Hepatocyte (in vitro differentiated cells): ENCODE data around the gene LEKR1. TPM values are rescaled to one million over a fixed set of nuclear protein-coding genes. Genes with fewer than 3 reads are reported as not detected.
"Not testable (repeated sequence)": the region's sequence is repeated elsewhere in the genome, so short reads cannot be mapped to it uniquely, and the experiment has no call there.

ENCODE experiments used
- DNase-seq: peaks from one replicate; pipeline ENCODE4 v3.0.0-alpha.2; 2016; ENCODE audit warnings: low spot score
- H2AFZ ChIP-seq: fragments of 200-600 bp; sonication (generic); 2 replicates; pipeline ENCODE4 v1.6.0; 2016; ENCODE audit warnings: antibody characterized with exemption, mild to moderate bottlenecking
- H3K27ac ChIP-seq: fragments of 200-600 bp; sonication (generic); 2 replicates; pipeline ENCODE4 v1.5.1; 2016; ENCODE audit warnings: mild to moderate bottlenecking
- H3K27me3 ChIP-seq: fragments of 200-600 bp; sonication (generic); 2 replicates; pipeline ENCODE4 v1.6.1; 2016
- H3K36me3 ChIP-seq: fragments of 200-600 bp; sonication (generic); replicated peaks from 2 replicates; pipeline ENCODE4 v1.5.1; 2016; ENCODE audit warnings: low read depth; ENCODE audit not compliant: insufficient read depth
- H3K4me1 ChIP-seq: fragments of 200-600 bp; sonication (generic); 2 replicates; pipeline ENCODE4 v1.5.1; 2016; ENCODE audit warnings: mild to moderate bottlenecking, moderate library complexity; ENCODE audit not compliant: insufficient read depth
- H3K4me2 ChIP-seq: fragments of 200-600 bp; sonication (generic); 2 replicates; pipeline ENCODE4 v1.6.0; 2016
- H3K4me3 ChIP-seq: fragments of 200-600 bp; sonication (generic); 2 replicates; pipeline ENCODE4 v1.5.1; 2016; ENCODE audit warnings: mild to moderate bottlenecking
- H3K79me2 ChIP-seq: fragments of 200-600 bp; sonication (generic); 2 replicates; pipeline ENCODE4 v1.6.0; 2017; ENCODE audit warnings: mild to moderate bottlenecking
- H3K9me2 ChIP-seq: fragments of 200-600 bp; sonication (generic); replicated peaks from 2 replicates; pipeline ENCODE4 v1.6.0; 2017; ENCODE audit warnings: mild to moderate bottlenecking; ENCODE audit not compliant: insufficient read depth
- H3K9me3 ChIP-seq: fragments of 200-600 bp; sonication (generic); 2 replicates; pipeline ENCODE4 v1.5.1; 2016; ENCODE audit warnings: low read depth, mild to moderate bottlenecking
- H4K20me1 ChIP-seq: fragments of 200-600 bp; sonication (generic); 2 replicates; pipeline ENCODE4 v1.6.0; 2016; ENCODE audit warnings: mild to moderate bottlenecking; ENCODE audit not compliant: insufficient read depth, poor library complexity, severe bottlenecking
- CTCF ChIP-seq: fragments of 200-600 bp; sonication (generic); IDR thresholded peaks from 2 replicates; pipeline ENCODE4 v1.5.1; 2016; ENCODE audit warnings: antibody characterized with exemption, mild to moderate bottlenecking; ENCODE audit not compliant: poor library complexity
- EZH2 ChIP-seq: fragments of 200-600 bp; sonication (generic); IDR thresholded peaks from 2 replicates; pipeline ENCODE4 v1.6.1; 2016; ENCODE audit warnings: antibody characterized with exemption, mild to moderate bottlenecking, borderline replicate concordance
- EZH2phosphoT487 ChIP-seq: fragments of 200-600 bp; sonication (generic); IDR thresholded peaks from one replicate; pipeline ENCODE4 v1.6.1; 2018; ENCODE audit warnings: antibody characterized with exemption, mild to moderate bottlenecking, low read depth, moderate library complexity; ENCODE audit not compliant: unreplicated experiment, severe bottlenecking
- WGBS: methylation state at CpG from one replicate; pipeline ENCODE4 v1.1.6; 2016; ENCODE audit warnings: low lambda C conversion rate; ENCODE audit errors: missing lambda C conversion rate; 5-methylcytosine and 5-hydroxymethylcytosine counted together
- polyA plus RNA-seq: library from polyadenylated mRNA; unstranded; fragments of >200 nt; fragmentation: Nextera tagmentation; extraction: Ambion mirVana; gene quantifications from 2 replicates; pipeline ENCODE4 v1.2.1, GENCODE V29; 2016
- total RNA-seq: library from RNA; depleted of rRNA; stranded (reverse); fragments of >200 nt; gene quantifications from 2 replicates; pipeline ENCODE4 v1.2.3, GENCODE V29; 2014

The LEKR1 gene
- total and polyA plus RNA-seq, 2 experiments from 2014 or later, result 1.1 to 2.1 TPM

DNA sequence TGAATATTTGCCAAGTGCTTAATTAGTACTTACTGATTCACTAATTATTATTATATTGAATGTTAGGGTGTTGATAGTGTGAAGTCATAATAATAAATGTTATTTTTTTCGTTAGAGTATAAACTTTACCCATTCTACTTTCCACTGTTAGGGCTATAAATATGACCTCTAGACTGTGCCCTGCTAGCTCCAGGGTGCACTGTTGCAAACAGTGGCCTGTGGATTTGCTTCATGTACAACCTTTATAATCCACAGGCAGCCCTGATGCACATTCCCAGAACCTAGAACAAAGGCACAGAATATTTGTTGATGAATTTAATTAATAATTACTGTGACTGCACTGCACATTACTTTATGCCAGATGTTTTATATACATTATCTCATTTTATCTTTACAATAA, 28.8 kb upstream of the LEKR1 start:
- no peaks in the 10 kb centered on the region for H3K4me1 ChIP-seq
- H3K36me3 ChIP-seq, result no peaks in the 10 kb centered on the region
- 65% methylated on average over 1 of the region's 1 CpG for WGBS
- H3K79me2 ChIP-seq, result no peaks in the 10 kb centered on the region
- H3K27ac ChIP-seq, result no peak overlapping the region
- H4K20me1 ChIP-seq, result no peaks in the 10 kb centered on the region
- no peak overlapping the region for H2AFZ ChIP-seq
- TF ChIP-seq CTCF (no peak), EZH2 (no peak), EZH2phosphoT487 (no peak)
- H3K9me2 ChIP-seq, result no peaks in the 10 kb centered on the region
- DNase-seq, result no peak
- no peak overlapping the region for H3K4me2 ChIP-seq
- no peak overlapping the region for H3K4me3 ChIP-seq
- H3K9me3 ChIP-seq, result no peaks in the 10 kb centered on the region
- no peaks in the 10 kb centered on the region for H3K27me3 ChIP-seq

- not testable (repeated sequence) for H4K20me1 ChIP-seq, DNase-seq, H3K4me1 ChIP-seq, H3K27ac ChIP-seq, H3K36me3 ChIP-seq, H3K27me3 ChIP-seq, H3K4me3 ChIP-seq, H2AFZ ChIP-seq, H3K9me3 ChIP-seq, H3K79me2 ChIP-seq, H3K9me2 ChIP-seq, H3K4me2 ChIP-seq
- WGBS, result 93% methylated on average over 4 of the region's 4 CpGs
These were observed 25.9 kb upstream of the LEKR1 start for GRCh38 chr3:156800287-156800686.

- WGBS, result 98% methylated on average over 2 of the region's 2 CpGs
- Histone ChIP-seq H3K9me3 (no peaks in the 10 kb centered on the region), H4K20me1 (no peaks in the 10 kb centered on the region), H3K36me3 (no peaks in the 10 kb centered on the region), H3K4me1 (no peaks in the 10 kb centered on the region), H2AFZ (no peak overlapping the region), H3K27ac (no peak overlapping the region), H3K79me2 (no peaks in the 10 kb centered on the region), H3K9me2 (no peaks in the 10 kb centered on the region), H3K27me3 (no peaks in the 10 kb centered on the region), H3K4me2 (no peak overlapping the region), H3K4me3 (no peak overlapping the region)
- TF ChIP-seq EZH2phosphoT487, result no peak
- TF ChIP-seq EZH2, result no peak
- TF ChIP-seq CTCF, result no peak
- DNase-seq, result no peak
These were observed 24.4 kb upstream of the LEKR1 start for GRCh38 chr3:156801746-156802145.

DNA sequence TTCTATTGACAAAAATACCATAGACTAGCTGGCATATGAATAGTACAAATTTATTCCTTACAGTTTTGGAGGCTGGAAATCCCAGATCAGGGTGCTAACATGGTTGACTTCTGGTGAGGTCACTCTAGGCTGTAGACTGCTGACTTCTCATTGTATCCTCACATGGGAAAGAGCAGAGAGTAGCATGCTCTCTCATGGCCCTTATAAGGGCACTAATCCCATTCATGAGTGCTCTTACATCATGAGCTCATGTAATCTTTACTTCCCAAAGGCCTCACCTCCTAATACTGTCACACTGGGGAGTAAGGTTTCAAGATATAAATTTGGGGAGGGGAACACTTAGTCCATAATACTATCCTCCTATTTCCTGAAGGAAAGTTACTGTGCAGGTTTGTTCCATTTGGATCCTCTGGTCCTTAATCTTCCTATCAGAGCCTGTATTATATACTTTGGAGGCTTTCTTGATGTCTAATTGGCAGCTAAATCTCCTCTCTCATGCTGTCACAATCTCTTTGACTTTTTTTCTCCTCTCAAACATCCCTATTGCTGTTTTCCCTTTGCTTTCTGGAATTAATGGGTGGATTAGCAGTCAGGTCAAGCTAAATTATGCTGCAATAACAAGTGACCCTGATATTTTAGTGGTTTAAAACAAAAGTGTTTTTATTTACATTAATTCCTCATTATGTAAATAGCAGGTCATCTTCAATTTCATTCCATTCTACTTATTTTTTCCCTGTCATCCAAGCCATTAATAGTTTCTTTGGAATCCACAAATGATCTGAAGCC, 23.1 kb upstream of the LEKR1 start:
- no peaks in the 10 kb centered on the region for H3K4me1 ChIP-seq
- DNase-seq, result no peak
- H2AFZ ChIP-seq, result no peak overlapping the region
- H3K4me2 ChIP-seq, result no peak overlapping the region
- H3K79me2 ChIP-seq, result no peaks in the 10 kb centered on the region
- H3K9me2 ChIP-seq, result no peaks in the 10 kb centered on the region
- no peaks in the 10 kb centered on the region for H3K27me3 ChIP-seq
- H3K36me3 ChIP-seq, result no peaks in the 10 kb centered on the region
- no peaks in the 10 kb centered on the region for H3K9me3 ChIP-seq
- no peak overlapping the region for H3K4me3 ChIP-seq
- TF ChIP-seq EZH2 (no peak), CTCF (no peak), EZH2phosphoT487 (no peak)
- no peaks in the 10 kb centered on the region for H4K20me1 ChIP-seq
- H3K27ac ChIP-seq, result no peak overlapping the region
